HepG2 (cell line): Measurements from ENCODE around the gene AJM1. TPM values are rescaled to one million over a fixed set of nuclear protein-coding genes. Genes with fewer than 3 reads are reported as not detected.

Source experiments
- BORCS8-MEF2B ChIP-seq: sonication (generic); formaldehyde crosslinking; IDR thresholded peaks from 2 replicates; pipeline ENCODE4 v1.8.0; 2022; ENCODE audit warnings: mild to moderate bottlenecking, missing genetic modification reagents
- HMGXB4 ChIP-seq, 2 experiments: sonication (generic) in 1 of 2; formaldehyde crosslinking in 1 of 2; IDR thresholded peaks; 2 replicates each; pipeline versions ENCODE4 v1.4.0 to v1.6.1; 2018 to 2020; ENCODE audit warnings: missing genetic modification reagents in 2 of 2, borderline replicate concordance in 1 of 2, low read depth in 1 of 2, mild to moderate bottlenecking in 1 of 2, missing biosample characterization in 1 of 2
- MAZ ChIP-seq, 2 experiments: sonication (generic) in 1 of 2; formaldehyde crosslinking in 1 of 2; IDR thresholded peaks; 2 replicates each; pipeline versions ENCODE4 v1.5.0 to v1.6.1; 2012 to 2020; ENCODE audit warnings: low read depth in 2 of 2, mild to moderate bottlenecking in 2 of 2, borderline replicate concordance in 1 of 2, improper control_type of control experiment in 1 of 2, low read length in 1 of 2, missing genetic modification reagents in 1 of 2, moderate library complexity in 1 of 2
- PRPF4 ChIP-seq: fragments of 200-400 bp; formaldehyde crosslinking; IDR thresholded peaks from 2 replicates; pipeline ENCODE4 v1.6.1; 2016; ENCODE audit warnings: low read length, low read depth; ENCODE audit not compliant: poor library complexity, severe bottlenecking
- RARA ChIP-seq: IDR thresholded peaks from 2 replicates; pipeline ENCODE4 v1.6.1; 2016; ENCODE audit warnings: missing genetic modification reagents, missing compliant biosample characterization
- ZBTB20 ChIP-seq: sonication (generic); formaldehyde crosslinking; IDR thresholded peaks from 2 replicates; pipeline ENCODE4 v1.8.1; 2023; ENCODE audit warnings: missing genetic modification reagents, low read depth, mild to moderate bottlenecking, borderline replicate concordance
- ZHX2 ChIP-seq, 2 experiments: sonication (generic) in 1 of 2; formaldehyde crosslinking in 1 of 2; IDR thresholded peaks; 2 replicates each; pipeline versions ENCODE4 v1.6.1 to v1.9.0; 2014 to 2022; ENCODE audit warnings: antibody characterized with exemption in 1 of 2, borderline replicate concordance in 1 of 2, inconsistent platforms in 1 of 2, low read depth in 1 of 2, missing genetic modification reagents in 1 of 2
- ZNF101 ChIP-seq: sonication (generic); formaldehyde crosslinking; IDR thresholded peaks from 2 replicates; pipeline ENCODE4 v1.4.0; 2020; ENCODE audit warnings: mild to moderate bottlenecking, low read depth, missing genetic modification reagents, borderline replicate concordance
- ZNF326 ChIP-seq: sonication (generic); formaldehyde crosslinking; IDR thresholded peaks from 2 replicates; pipeline ENCODE4 v1.4.0; 2020; ENCODE audit warnings: missing genetic modification reagents, borderline replicate concordance
- ZNF441 ChIP-seq: sonication (generic); formaldehyde crosslinking; IDR thresholded peaks from 2 replicates; pipeline ENCODE4 v1.7.0; 2021; ENCODE audit warnings: missing genetic modification reagents, borderline replicate concordance
- ZNF605 ChIP-seq: sonication (generic); formaldehyde crosslinking; IDR thresholded peaks from 2 replicates; pipeline ENCODE4 v1.8.0; 2022; ENCODE audit warnings: mild to moderate bottlenecking, missing genetic modification reagents
- ZNF75D ChIP-seq: sonication (generic); formaldehyde crosslinking; IDR thresholded peaks from 2 replicates; pipeline ENCODE4 v1.8.1; 2023; ENCODE audit warnings: missing genetic modification reagents, mild to moderate bottlenecking, borderline replicate concordance
- ZNF773 ChIP-seq: sonication (generic); formaldehyde crosslinking; IDR thresholded peaks from 2 replicates; pipeline ENCODE4 v1.4.0; 2020; ENCODE audit warnings: missing genetic modification reagents, borderline replicate concordance
- ZNF800 ChIP-seq: sonication (generic); formaldehyde crosslinking; IDR thresholded peaks from 2 replicates; pipeline ENCODE4 v1.4.0; 2020; ENCODE audit warnings: missing genetic modification reagents
- ZSCAN5A ChIP-seq: sonication (generic); formaldehyde crosslinking; IDR thresholded peaks from 2 replicates; pipeline ENCODE4 v1.8.0; 2022; ENCODE audit warnings: mild to moderate bottlenecking, missing genetic modification reagents, borderline replicate concordance
- polyA plus RNA-seq, 8 experiments: library from polyadenylated mRNA; depleted of rRNA in 3 of 8; stranded (reverse) in 7 of 8; unstranded in 1 of 8; fragments of >200 nt; fragmentation: Illumina TruSeq in 4 of 8; extraction: Trizol in 4 of 8; gene quantifications; 2 replicates each; pipeline versions ENCODE4 v1.2.1 to v1.2.3, GENCODE V29; 2011 to 2016; ENCODE audit warnings: low read depth in 4 of 8, missing spikeins in 1 of 8, mixed read lengths in 1 of 8; ENCODE audit not compliant: insufficient read depth in 1 of 8
- total RNA-seq, 5 experiments: library from RNA; depleted of rRNA; stranded (reverse); fragments of >200 nt; fragmentation: Illumina TruSeq; extraction: Trizol; gene quantifications; 2 replicates each; pipeline ENCODE4 v1.2.3, GENCODE V29; 2016; ENCODE audit warnings: low read depth in 1 of 5

Gene AJM1
- total and polyA plus RNA-seq, 2 of the 13 experiments (the other 11 are each of a cell fraction or from before 2014, with no cell fraction given) = 1.1 to 1.2 TPM

- TF ChIP-seq ZHX2 (IDR thresholded peaks at IDR 0.05; ENCODE audit: low read depth) (no peak), ZHX2 (CRISPR knock-in tag; IDR thresholded peaks at IDR 0.05; ENCODE audit: borderline replicate concordance) (no peak), ZNF101 (no peak), HMGXB4 (CRISPR knock-in tag; IDR thresholded peaks at IDR 0.05; ENCODE audit: borderline replicate concordance in 1 of 2, low read depth in 1 of 2) (peak; percentile 42 to 62; a peak in 3 of 4 replicates), PRPF4 (no peak), ZNF75D (no peak), ZNF326 (CRISPR knock-in tag) (0 out of 2 replicates have a peak, but pooled peaks have one; percentile 43), ZBTB20 (CRISPR knock-in tag) (0 out of 2 replicates have a peak, but pooled peaks have one; percentile 17), ZNF800 (CRISPR knock-in tag) (peak; percentile 82; the same call in 1 of the 2 replicates), MAZ (IDR thresholded peaks at IDR 0.05; ENCODE audit: borderline replicate concordance, low read depth, low read length) (no peak), MAZ (CRISPR knock-in tag; IDR thresholded peaks at IDR 0.05; ENCODE audit: low read depth) (0 out of 2 replicates have a peak, but pooled peaks have one; percentile 45), ZNF441 (0 out of 2 replicates have a peak, but pooled peaks have one; percentile 27), RARA (CRISPR knock-in tag) (peak; percentile 23; the same call in 1 of the 2 replicates), ZSCAN5A (CRISPR knock-in tag) (peak; percentile 74), BORCS8-MEF2B (peak; percentile 78), ZNF605 (no peak; the same call in 1 of the 2 replicates), ZNF773 (no peak; the same call in 1 of the 2 replicates)
Observed at GRCh38 chr9:136847826-136848392, 5.6 kb downstream of the AJM1 start (continued).
